BLaER1 treated with 17β-estradiol and CSF1 and Interleukin-3, amounts not matched to agents 10 nM and 100 nM (cell line): ENCODE data around the gene PM20D1.
"Not testable (repeated sequence)": the region's sequence is repeated elsewhere in the genome, so short reads cannot be mapped to it uniquely, and the experiment has no call there.

Experiments used
- H3K27ac ChIP-seq, 11 experiments: shearing (Covaris generic); formaldehyde crosslinking; 2 replicates each; pipeline ENCODE4 v1.8.1; 2022
- H3K27me3 ChIP-seq, 11 experiments: shearing (Covaris generic); formaldehyde crosslinking; 2 replicates each; pipeline ENCODE4 v1.8.1; 2022
- H3K36me3 ChIP-seq, 11 experiments: shearing (Covaris generic); formaldehyde crosslinking; 2 replicates each; pipeline ENCODE4 v1.8.1; 2022
- H3K4me1 ChIP-seq, 10 experiments: shearing (Covaris generic); formaldehyde crosslinking; 2 replicates each; pipeline ENCODE4 v1.8.1; 2022
- H3K4me2 ChIP-seq, 11 experiments: shearing (Covaris generic); formaldehyde crosslinking; 2 replicates each; pipeline ENCODE4 v1.8.1; 2022
- H3K4me3 ChIP-seq, 10 experiments: shearing (Covaris generic); formaldehyde crosslinking; 2 replicates each; pipeline ENCODE4 v1.8.1; 2022
- H3K9ac ChIP-seq, 11 experiments: shearing (Covaris generic); formaldehyde crosslinking; 2 replicates each; pipeline ENCODE4 v1.8.1; 2022
- H3K9me3 ChIP-seq, 11 experiments: shearing (Covaris generic); formaldehyde crosslinking; replicated peaks in 1 of 11; 2 replicates each; pipeline ENCODE4 v1.8.1; 2022
- H4K20me1 ChIP-seq, 11 experiments: shearing (Covaris generic); formaldehyde crosslinking; 2 replicates each; pipeline ENCODE4 v1.8.1; 2022
- Cebpa-rat ChIP-seq, 11 experiments: shearing (Covaris generic); IDR thresholded peaks; 2 replicates each; pipeline ENCODE4 v1.8.1; 2022

The PM20D1 gene, protein sequence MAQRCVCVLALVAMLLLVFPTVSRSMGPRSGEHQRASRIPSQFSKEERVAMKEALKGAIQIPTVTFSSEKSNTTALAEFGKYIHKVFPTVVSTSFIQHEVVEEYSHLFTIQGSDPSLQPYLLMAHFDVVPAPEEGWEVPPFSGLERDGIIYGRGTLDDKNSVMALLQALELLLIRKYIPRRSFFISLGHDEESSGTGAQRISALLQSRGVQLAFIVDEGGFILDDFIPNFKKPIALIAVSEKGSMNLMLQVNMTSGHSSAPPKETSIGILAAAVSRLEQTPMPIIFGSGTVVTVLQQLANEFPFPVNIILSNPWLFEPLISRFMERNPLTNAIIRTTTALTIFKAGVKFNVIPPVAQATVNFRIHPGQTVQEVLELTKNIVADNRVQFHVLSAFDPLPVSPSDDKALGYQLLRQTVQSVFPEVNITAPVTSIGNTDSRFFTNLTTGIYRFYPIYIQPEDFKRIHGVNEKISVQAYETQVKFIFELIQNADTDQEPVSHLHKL

DNA sequence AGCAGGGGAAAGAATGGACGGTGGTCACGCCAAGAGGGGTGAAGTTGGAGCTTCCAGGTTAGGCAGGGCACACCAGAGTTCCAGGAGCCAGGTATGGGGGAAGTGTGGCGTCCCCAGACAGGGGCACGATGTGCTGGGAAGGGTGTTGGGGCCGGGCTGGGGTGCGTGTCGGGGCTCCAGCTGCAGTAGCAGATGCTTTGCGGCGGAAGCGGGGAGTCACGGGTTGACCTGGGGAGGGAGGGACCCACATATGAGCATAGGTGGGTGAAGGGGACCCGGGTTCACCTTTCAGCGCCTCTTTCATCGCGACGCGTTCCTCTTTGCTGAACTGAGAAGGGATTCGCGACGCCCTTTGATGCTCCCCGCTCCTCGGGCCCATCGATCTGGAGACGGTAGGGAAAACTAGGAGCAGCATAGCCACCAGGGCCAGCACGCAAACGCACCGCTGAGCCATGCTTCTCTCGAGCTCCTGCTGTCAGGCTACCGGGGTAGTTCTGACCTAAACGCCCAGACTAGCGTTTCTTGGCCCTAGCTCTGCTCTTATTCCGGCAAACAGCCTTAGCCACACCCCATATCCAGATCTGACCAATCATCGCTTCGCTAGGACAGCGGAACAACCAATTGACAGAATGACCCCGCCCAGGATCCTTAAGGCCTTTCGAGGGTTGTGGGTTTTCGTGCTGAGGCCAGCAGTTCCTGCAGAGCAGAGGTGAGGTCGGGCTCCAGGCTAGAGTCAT, at the start of gene PM20D1:
PM20D1 (minus strand) TSS at position 514 of the 737 bp plus-strand sequence; CDS start at position 454, 60 bp downstream.
- Histone ChIP-seq H3K4me2 (peak within 1 kb of the TSS; percentile 60 to 82 (median 76)), H3K4me3 (peak within 1 kb of the TSS; percentile 23 to 62 (median 54); a peak in 19 of 20 replicates), H3K9me3 (peaks cover 16 to 34% (median 23%) of the 10 kb centered on the region in 11 experiments), H3K9ac (peak within 1 kb of the TSS in 8 of 11 experiments; percentile 35 to 62 (median 50); a peak in 12 of 22 replicates), H4K20me1 (no peaks in the 10 kb centered on the region), H3K4me1 (peaks cover 0 to 22% (median 13%) of the 10 kb centered on the region in 10 experiments; a peak in 12 of 20 replicates), H3K27me3 (no peaks in the 10 kb centered on the region), H3K27ac (peak within 1 kb of the TSS in 3 of 11 experiments; percentile 8 to 18 (median 12); a peak in 1 of 22 replicates), H3K36me3 (peaks cover 0 to 7% (median 0%) of the 10 kb centered on the region in 11 experiments; a peak in 4 of 22 replicates)
- TF ChIP-seq Cebpa-rat (IDR thresholded peaks at IDR 0.05) = no peak

DNA sequence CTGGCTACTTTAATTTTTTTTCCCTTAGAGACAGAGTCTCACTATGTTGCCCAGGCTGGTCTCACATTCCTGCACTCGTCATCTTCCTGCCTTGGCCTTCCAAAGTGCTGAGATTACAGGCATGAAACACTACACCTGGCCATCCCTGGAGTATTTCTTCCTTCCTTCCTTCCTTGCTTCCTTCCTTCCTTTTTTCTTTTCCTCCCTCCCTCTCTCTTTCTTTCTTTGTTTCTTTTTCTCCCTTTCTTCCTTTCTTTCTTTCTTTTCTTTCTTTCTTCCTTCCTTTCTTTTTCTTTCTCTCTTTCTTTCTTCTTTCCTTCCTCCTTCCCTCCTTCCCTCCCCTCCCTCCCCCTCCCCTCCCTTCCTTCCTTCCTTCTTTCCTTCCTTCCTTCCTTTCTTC, 46.4 kb upstream of the PM20D1 start:
- no peak for TF ChIP-seq Cebpa-rat (IDR thresholded peaks at IDR 0.05)
- Histone ChIP-seq H3K9ac (no peak overlapping the region), H3K4me2 (no peak overlapping the region), H3K4me1 (no peaks in the 10 kb centered on the region), H3K27ac (no peak overlapping the region), H3K4me3 (no peak overlapping the region), H3K36me3 (peaks cover 0 to 37% (median 25%) of the 10 kb centered on the region in 11 experiments; a peak in 15 of 22 replicates), H3K9me3 (peaks cover 44 to 85% (median 59%) of the 10 kb centered on the region in 11 experiments), H3K27me3 (no peaks in the 10 kb centered on the region), H4K20me1 (no peaks in the 10 kb centered on the region)

DNA sequence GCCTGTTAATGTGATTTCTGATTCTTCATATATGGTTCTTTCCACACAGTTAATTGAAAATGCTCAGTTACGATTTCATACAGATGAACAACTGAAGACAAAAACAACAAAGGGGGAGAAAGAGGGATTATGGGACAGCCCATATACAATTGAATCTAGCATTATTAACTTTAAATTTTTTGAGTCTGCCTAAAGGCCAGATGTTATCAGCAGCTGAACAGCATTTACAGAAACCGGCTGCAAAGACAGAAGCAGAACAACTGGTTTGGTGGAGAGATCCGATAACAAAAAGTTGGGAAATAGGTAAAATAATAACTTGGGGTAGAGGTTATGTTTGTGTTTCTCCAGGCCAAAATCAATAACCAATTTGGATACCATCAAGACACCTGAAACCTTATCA, 44.2 kb upstream of the PM20D1 start:
- not testable (repeated sequence) for H3K4me1 ChIP-seq, H3K4me2 ChIP-seq, H3K9ac ChIP-seq, H3K27ac ChIP-seq, H3K27me3 ChIP-seq, H3K4me3 ChIP-seq, H4K20me1 ChIP-seq
- Histone ChIP-seq H3K36me3 (peaks cover 0 to 40% (median 21%) of the 10 kb centered on the region in 11 experiments; a peak in 15 of 22 replicates), H3K9me3 (peaks cover 48 to 85% (median 70%) of the 10 kb centered on the region in 11 experiments)

DNA sequence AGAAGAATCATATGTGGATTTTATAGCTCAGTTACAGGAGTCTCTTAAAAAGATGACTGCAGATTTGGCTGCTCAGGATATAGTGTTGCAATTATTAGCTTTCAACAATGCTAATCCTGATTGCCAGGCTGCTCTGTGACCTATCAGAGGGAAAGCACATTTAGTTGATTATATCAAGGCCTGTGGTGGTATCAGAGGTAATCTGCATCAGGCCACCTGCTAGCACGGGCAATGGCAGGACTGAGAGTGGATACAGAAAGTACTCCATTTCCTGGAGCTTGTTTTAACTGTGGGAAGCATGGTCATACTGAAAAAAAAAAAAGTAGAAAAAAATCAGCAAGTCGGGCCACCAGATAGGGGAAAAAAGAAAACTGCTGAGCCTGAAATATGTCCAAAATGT, 42.2 kb upstream of the PM20D1 start:
- H3K27ac ChIP-seq, H3K4me2 ChIP-seq, H3K4me1 ChIP-seq: not testable (repeated sequence)

DNA sequence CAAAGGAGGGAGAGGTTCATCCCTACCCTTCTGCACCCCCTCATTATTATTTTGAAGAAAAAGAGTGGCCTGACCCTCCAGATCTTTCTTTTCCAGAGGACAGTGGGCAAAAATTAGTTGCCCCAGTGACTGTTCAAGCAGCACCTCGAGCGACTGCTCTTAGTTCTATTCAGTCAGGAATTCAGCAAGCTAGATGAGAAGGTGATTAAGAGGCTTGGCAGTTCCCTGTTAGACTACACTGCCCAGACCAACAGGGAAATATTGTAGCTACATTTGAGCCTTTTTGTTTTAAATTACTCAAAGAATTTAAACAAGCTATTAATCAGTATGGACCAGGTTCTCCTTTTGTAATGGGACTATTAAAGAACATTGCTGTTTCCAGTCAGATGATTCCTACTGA, 41.5 kb upstream of the PM20D1 start:
- not testable (repeated sequence) for H4K20me1 ChIP-seq, H3K4me3 ChIP-seq, H3K9ac ChIP-seq, H3K4me1 ChIP-seq, H3K4me2 ChIP-seq, H3K27ac ChIP-seq, H3K27me3 ChIP-seq
- H3K9me3 ChIP-seq = peaks cover 55 to 87% (median 71%) of the 10 kb centered on the region in 11 experiments
- peaks cover 0 to 20% (median 15%) of the 10 kb centered on the region in 11 experiments; a peak in 14 of 22 replicates for H3K36me3 ChIP-seq

More for the DNA sequence above, 42.2 kb upstream of the PM20D1 start:
- Histone ChIP-seq H3K36me3 (peaks cover 0 to 22% (median 14%) of the 10 kb centered on the region in 11 experiments; a peak in 14 of 22 replicates), H3K9me3 (peaks cover 52 to 85% (median 69%) of the 10 kb centered on the region in 11 experiments)
- not testable (repeated sequence) for H3K4me3 ChIP-seq, H3K9ac ChIP-seq, H3K27me3 ChIP-seq, H4K20me1 ChIP-seq

DNA sequence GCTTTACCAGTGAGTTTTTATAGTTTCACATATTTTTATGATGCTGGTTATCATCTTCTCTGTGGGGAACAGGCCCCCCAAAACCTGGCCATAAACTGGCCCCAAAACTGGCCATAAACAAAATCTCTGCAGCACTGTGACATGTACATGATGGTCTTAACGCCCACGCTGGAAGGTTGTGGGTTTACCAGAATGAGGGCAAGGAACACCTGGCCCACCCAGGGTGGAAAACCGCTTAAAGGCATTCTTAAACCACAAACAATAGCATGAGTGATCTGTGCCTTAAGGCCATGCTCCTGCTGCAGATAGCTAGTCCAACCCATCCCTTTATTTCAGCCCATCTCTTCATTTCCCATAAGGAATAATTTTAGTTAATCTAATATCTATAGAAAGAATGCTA, 40.7 kb upstream of the PM20D1 start:
- H4K20me1 ChIP-seq, H3K4me1 ChIP-seq, H3K9ac ChIP-seq, H3K27ac ChIP-seq, H3K4me2 ChIP-seq, H3K27me3 ChIP-seq, H3K4me3 ChIP-seq: not testable (repeated sequence)
- Histone ChIP-seq H3K9me3 (peaks cover 54 to 87% (median 71%) of the 10 kb centered on the region in 11 experiments), H3K36me3 (peaks cover 0 to 14% (median 9%) of the 10 kb centered on the region in 11 experiments; a peak in 11 of 22 replicates)

DNA sequence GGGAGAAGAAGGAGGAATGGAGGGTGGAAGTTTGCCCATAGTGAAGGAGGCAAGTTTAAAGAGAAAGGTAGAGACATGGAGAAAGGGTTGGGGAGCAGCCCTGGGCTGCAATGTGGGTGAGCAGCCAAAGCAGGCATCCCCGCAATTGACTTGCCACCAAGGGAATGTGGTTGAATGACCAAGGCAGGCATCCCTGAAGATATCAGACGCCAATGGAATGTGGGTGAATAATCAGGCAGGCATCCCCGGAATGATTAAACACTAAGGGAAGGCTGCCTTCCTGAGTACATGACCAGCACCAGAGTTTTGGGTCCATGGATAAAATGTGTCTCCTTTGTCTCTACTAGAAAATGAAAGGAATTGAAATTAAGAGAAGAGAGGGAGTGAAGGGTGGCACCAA, 39.8 kb upstream of the PM20D1 start:
- not testable (repeated sequence) for H3K4me2 ChIP-seq, H3K27me3 ChIP-seq, H3K4me3 ChIP-seq, H3K9ac ChIP-seq, H3K4me1 ChIP-seq, H3K27ac ChIP-seq, H4K20me1 ChIP-seq
- peaks cover 0 to 13% (median 5%) of the 10 kb centered on the region in 11 experiments; a peak in 5 of 22 replicates for H3K36me3 ChIP-seq
- H3K9me3 ChIP-seq = peaks cover 49 to 80% (median 64%) of the 10 kb centered on the region in 11 experiments

DNA sequence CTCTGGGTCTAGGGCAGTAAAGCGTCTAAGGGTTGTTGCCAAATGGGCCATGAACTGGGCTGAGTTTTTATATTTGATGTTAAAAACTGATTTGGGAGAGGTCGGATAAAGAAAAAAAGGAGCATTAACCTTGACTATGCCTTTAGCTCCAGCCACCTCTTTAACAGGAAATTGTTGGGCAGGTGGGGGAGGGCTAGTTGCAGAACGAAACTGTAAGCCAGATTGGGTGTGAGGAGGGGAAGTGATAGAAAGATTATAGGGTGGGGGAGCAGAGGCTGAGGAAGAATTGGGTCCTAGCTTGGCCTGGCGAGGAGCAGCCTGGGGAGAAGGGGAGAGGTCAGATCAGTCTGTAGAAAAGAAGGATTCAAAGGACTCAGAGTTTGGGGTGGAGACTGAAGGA, 39.1 kb upstream of the PM20D1 start:
- H3K27me3 ChIP-seq, H3K4me1 ChIP-seq, H3K9ac ChIP-seq, H3K4me2 ChIP-seq, H3K27ac ChIP-seq, H3K4me3 ChIP-seq, H4K20me1 ChIP-seq: not testable (repeated sequence)
- H3K9me3 ChIP-seq = peaks cover 49 to 73% (median 60%) of the 10 kb centered on the region in 11 experiments
- peaks cover 0 to 13% (median 5%) of the 10 kb centered on the region in 11 experiments; a peak in 4 of 22 replicates for H3K36me3 ChIP-seq

DNA sequence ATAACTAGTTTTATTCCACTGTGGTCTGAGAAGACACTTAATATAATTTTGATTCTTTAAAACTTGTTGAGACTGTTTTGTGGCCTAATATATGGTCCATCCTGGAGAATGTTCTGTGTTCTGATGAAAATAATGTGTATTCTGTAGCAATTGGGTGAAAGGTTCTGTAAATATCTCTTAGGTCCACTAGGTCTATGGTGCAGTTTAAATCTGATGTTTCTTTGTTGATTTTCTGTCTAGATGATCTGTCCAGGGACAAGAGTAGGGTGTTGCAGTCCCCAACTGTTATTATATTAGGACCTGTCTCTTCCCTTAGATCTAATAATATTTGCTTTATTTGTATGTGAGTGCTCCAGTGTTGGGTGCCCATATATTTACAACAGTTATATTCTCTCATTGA, 33.9 kb upstream of the PM20D1 start:
- peaks cover 39 to 64% (median 59%) of the 10 kb centered on the region in 11 experiments for H3K9me3 ChIP-seq
- no peaks in the 10 kb centered on the region for H4K20me1 ChIP-seq
- no peaks in the 10 kb centered on the region for H3K27me3 ChIP-seq
- H3K36me3 ChIP-seq = peaks cover 0 to 10% (median 0%) of the 10 kb centered on the region in 11 experiments; a peak in 3 of 22 replicates
- H3K4me1 ChIP-seq = 0 out of 20 replicates have a peak, but pooled peaks cover 0 to under 1% (median 0%) of the 10 kb centered on the region in 10 experiments
- no peak overlapping the region for H3K4me2 ChIP-seq
- H3K9ac ChIP-seq = no peak overlapping the region
- no peak overlapping the region for H3K4me3 ChIP-seq
- TF ChIP-seq Cebpa-rat (IDR thresholded peaks at IDR 0.05) = no peak
- H3K27ac ChIP-seq = no peak overlapping the region
